Measurements from ENCODE around the gene STK35.

Gene STK35

GRCh38 chr20:2135013-2135412 is 33.4 kb downstream of the STK35 start:
- no peak for DNase-seq (ENCODE audit: low read depth)

GRCh38 chr20:2136275-2136674 is 34.6 kb downstream of the STK35 start:
- DNase-seq (ENCODE audit: low read depth): no peak

- DNase-seq (ENCODE audit: low read depth): no peak
Observed at GRCh38 chr20:2137552-2138201, 36.0 kb downstream of the STK35 start.

- no peak for DNase-seq (ENCODE audit: low read depth)
Observed at GRCh38 chr20:2138396-2138795, 36.8 kb downstream of the STK35 start.

- DNase-seq (ENCODE audit: low read depth): no peak
Observed at GRCh38 chr20:2139250-2139649, 37.6 kb downstream of the STK35 start.

GRCh38 chr20:2139736-2140135 is 38.1 kb downstream of the STK35 start:
- no peak for DNase-seq (ENCODE audit: low read depth)

- no peak for DNase-seq (ENCODE audit: low read depth)
Observed at GRCh38 chr20:2140561-2140960, 38.9 kb downstream of the STK35 start.

GRCh38 chr20:2141600-2142575 is 40.3 kb downstream of the STK35 start:
- no peak for DNase-seq (ENCODE audit: low read depth)

GRCh38 chr20:2142649-2143048 is 41.0 kb downstream of the STK35 start:
- DNase-seq (ENCODE audit: low read depth): no peak

- DNase-seq (ENCODE audit: low read depth): no peak
Observed at GRCh38 chr20:2143594-2143993, 42.0 kb downstream of the STK35 start.

GRCh38 chr20:2144850-2145249 is 43.2 kb downstream of the STK35 start:
- no peak for DNase-seq (ENCODE audit: low read depth)

GRCh38 chr20:2145376-2145775 is 43.7 kb downstream of the STK35 start:
- no peak for DNase-seq (ENCODE audit: low read depth)

- no peak for DNase-seq (ENCODE audit: low read depth)
Observed at GRCh38 chr20:2146080-2146867, 44.6 kb downstream of the STK35 start.

GRCh38 chr20:2149507-2149906 is 47.9 kb downstream of the STK35 start:
- DNase-seq (ENCODE audit: low read depth): no peak

- DNase-seq (ENCODE audit: low read depth): no peak
Observed at GRCh38 chr20:2150660-2151059, 49.0 kb downstream of the STK35 start.

GRCh38 chr20:2151858-2152281 is 50.2 kb downstream of the STK35 start:
- DNase-seq (ENCODE audit: low read depth): no peak

- no peak for DNase-seq (ENCODE audit: low read depth)
Observed at GRCh38 chr20:2152317-2152716, 50.7 kb downstream of the STK35 start.

- DNase-seq (ENCODE audit: low read depth): no peak
Observed at GRCh38 chr20:2153326-2153725, 51.7 kb downstream of the STK35 start.

GRCh38 chr20:2156224-2156623 is 54.6 kb downstream of the STK35 start:
- DNase-seq (ENCODE audit: low read depth): no peak

GRCh38 chr20:2156666-2157624 is 55.3 kb downstream of the STK35 start:
- DNase-seq (ENCODE audit: low read depth): no peak

- no peak for DNase-seq (ENCODE audit: low read depth)
Observed at GRCh38 chr20:2162125-2162822, 60.6 kb downstream of the STK35 start.

Data from stimulated activated CD8-positive, alpha-beta memory T cell treated with anti-CD3 and anti-CD28 coated beads, Interleukin-15, amount 100 ng/mL, for 1 hour (primary cell).